GM12872 (cell line): ENCODE measurements around the gene MTFMT.

Source experiments
- TF ChIP-seq, protein P1 (sequence below): IDR thresholded peaks from 3 replicates; pipeline ENCODE4 v1.5.1; 2011; ENCODE audit warnings: low read depth, mild to moderate bottlenecking, low read length, moderate library complexity; ENCODE audit not compliant: insufficient read depth

Gene MTFMT

DNA sequence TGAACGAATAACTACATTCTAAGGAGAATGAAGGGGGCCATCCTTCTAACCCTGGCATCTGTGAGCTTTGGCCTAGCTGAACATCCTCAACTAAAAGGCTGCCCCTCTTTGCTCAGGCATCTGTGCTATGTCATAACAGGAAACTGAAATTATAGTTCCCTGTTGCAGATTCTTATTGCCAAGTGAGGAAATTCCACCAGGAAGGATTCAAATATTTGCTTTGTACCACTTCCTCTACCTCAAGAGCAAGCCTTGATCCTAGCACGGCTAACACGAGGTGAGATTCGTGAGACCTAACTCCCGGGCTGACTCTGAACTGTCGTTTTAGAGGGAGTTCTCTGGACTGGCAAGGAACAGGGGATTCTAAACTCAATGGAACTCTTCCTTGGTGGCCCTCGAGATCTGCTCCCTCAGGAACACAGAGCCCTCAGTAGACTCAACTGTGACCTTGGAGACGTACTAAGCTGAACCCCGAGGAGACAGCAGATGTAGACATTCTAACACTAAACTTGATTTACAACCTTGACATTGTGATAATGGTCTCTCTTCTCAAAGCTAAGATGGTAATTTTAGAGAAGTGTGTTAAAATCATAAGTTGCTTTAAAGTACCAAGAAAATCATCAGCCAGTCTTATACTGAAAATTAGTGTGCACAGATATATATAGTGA lies 43.9 kb downstream of the MTFMT start:
- TF ChIP-seq, protein P1, sequence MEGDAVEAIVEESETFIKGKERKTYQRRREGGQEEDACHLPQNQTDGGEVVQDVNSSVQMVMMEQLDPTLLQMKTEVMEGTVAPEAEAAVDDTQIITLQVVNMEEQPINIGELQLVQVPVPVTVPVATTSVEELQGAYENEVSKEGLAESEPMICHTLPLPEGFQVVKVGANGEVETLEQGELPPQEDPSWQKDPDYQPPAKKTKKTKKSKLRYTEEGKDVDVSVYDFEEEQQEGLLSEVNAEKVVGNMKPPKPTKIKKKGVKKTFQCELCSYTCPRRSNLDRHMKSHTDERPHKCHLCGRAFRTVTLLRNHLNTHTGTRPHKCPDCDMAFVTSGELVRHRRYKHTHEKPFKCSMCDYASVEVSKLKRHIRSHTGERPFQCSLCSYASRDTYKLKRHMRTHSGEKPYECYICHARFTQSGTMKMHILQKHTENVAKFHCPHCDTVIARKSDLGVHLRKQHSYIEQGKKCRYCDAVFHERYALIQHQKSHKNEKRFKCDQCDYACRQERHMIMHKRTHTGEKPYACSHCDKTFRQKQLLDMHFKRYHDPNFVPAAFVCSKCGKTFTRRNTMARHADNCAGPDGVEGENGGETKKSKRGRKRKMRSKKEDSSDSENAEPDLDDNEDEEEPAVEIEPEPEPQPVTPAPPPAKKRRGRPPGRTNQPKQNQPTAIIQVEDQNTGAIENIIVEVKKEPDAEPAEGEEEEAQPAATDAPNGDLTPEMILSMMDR: no peak

DNA sequence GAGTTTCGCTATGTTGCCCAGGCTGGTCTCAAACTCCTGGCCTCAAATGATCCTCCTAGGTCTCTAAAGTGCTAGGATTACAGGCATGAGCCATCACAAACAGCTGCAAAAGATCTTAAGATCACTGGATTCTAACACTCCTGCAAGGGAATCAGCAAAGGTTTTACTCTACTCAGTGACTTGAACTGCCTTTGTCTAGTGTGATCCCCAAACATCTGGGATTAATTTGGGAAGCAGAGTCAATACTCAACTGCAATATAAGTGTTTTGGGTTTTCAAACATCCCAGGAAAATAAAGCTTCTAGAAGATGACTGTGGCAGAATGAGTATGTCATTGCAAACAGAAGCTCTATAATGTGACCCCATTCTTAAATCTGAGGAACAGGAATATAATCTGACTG lies 47.0 kb downstream of the MTFMT start:
- TF ChIP-seq, protein P1: no peak

DNA sequence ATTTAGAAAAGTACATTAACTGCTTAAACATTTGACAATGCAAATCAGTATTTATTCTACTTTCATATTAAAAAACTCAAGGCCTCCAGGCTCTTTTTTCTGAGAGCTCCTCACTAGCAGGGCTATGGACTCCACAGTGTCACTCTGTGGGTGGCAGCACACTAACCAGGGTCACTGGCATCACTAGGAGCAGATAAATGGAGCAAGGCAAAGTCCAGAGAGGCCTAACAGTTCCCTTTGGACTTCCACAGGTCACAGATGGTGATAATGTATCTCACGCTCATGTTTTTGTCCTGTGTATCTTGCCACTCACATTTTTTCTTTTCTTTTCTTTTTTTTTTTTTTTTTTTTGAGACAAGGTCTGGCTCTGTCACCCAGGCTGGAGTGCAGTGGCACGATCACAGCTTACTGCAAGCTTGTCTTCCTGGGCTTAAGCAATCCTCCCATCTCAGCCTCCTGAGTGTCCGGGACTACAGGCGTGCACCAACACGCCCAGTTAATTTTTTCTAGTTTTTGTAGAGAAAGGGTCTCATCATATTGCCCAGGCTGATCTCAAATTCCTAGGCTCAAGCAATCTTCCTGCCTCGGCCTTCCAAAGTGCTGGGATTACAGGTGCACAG lies 47.5 kb downstream of the MTFMT start:
- TF ChIP-seq, protein P1: no peak

DNA sequence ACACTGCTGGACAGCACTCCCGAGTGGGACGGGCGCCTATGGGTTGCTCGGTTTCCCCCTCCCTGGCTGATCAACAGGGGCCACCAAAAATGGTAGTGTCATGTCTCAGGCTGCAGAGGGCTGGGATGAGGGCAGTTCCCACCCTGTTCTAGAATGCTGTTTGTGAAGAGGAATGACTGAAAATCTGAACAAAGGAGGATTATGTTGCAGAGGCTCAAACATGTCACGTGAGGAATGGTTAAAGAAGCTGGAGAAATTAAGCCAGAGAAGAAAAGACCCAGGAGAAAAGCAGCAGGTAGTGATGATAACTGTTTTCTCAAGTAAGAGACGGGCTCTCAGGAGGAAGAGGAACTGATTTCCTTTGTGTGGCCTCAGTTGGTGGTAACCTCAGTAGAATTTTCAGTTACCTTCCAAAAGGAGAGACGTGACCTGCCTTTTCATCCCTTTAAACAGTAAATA lies 50.2 kb downstream of the MTFMT start:
- TF ChIP-seq, protein P1: no peak

DNA sequence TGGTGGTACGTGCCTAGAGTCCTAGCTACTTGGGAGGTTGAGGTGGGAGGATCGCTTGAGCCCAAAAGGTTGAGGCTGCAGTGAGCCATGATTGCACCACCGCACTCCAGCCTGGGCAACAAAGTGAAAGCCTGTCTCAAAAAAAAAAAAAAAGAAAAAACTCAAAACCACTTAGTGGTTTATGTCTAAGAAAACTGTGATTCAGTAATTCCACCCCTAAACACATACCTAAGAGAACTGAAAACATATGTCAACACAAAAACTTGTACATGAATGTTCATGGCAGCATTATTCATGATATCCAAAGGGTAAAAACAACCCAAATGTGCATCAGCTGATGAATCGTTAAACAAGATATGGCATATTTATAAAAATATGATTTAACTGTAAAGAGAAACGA lies 54.0 kb downstream of the MTFMT start:
- TF ChIP-seq, protein P1: no peak

DNA sequence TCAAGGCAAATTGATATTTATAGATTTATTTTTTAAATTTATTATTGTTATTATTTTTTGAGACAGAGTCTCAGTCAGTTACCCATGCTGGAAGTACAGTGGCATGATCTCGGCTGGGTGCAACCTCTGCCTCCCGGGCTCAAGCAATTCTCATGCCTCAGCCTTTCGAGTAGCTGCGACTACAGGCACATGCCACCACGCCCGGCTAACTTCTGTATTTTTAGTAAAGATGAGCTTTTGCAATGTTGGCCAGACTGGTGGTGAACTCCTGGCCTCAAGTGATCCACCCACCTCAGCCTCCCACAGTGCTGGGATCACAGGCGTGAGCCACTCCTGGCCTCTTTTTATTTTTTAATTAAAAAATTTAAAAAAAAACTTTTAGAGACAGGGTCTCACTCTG lies 58.7 kb downstream of the MTFMT start:
- TF ChIP-seq, protein P1: no peak

DNA sequence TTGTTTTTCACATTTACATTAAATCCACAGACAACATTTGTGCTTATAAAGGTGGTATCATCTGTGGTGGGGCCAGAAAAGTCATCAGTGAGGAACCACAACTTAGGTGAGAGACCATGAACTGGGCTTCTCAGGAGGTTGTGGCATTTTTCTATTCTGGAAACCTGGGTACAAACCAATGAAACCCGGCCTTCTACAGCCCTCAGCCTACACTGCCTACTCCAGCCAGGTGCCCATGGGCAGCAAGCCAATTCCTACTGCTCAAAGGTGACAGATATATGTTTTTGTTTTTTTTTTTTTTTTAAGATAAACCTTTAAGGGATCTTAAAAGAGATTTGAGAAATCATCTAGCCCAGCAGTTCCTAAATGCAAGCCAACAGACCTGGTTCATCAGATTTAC lies 60.0 kb downstream of the MTFMT start:
- TF ChIP-seq, protein P1: no peak
